ENCODE data around the gene RFX2. TPM values are rescaled to one million over a fixed set of nuclear protein-coding genes. Genes with fewer than 3 reads are reported as not detected.

Gene RFX2
- total RNA-seq, 1 donor from 2014 or later = 4.2 TPM

DNA sequence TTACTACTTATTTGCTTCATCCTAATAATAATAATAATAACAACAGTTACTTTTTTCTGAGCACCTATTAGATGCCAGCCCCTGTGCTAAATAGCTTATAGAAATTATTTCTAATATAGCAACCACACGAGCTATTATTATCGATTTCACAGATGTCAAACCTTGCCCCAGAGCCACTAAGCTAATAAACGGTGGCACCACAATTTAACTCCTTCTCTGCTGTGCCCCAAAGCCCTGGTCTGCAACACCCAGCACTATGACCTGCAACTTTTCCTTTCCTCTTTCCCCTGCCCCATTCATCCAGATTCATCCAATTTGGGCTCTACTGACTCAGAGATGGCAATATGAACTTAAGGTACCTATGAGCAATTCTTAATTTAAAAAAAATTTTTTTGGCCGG is 6.4 kb downstream of the RFX2 start:
- no peak for DNase-seq (ENCODE audit: low read depth)
- H3K4me3 ChIP-seq (ENCODE audit: low read depth, low read length) = no peak overlapping the region
- TF ChIP-seq, protein P1, sequence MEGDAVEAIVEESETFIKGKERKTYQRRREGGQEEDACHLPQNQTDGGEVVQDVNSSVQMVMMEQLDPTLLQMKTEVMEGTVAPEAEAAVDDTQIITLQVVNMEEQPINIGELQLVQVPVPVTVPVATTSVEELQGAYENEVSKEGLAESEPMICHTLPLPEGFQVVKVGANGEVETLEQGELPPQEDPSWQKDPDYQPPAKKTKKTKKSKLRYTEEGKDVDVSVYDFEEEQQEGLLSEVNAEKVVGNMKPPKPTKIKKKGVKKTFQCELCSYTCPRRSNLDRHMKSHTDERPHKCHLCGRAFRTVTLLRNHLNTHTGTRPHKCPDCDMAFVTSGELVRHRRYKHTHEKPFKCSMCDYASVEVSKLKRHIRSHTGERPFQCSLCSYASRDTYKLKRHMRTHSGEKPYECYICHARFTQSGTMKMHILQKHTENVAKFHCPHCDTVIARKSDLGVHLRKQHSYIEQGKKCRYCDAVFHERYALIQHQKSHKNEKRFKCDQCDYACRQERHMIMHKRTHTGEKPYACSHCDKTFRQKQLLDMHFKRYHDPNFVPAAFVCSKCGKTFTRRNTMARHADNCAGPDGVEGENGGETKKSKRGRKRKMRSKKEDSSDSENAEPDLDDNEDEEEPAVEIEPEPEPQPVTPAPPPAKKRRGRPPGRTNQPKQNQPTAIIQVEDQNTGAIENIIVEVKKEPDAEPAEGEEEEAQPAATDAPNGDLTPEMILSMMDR (conservative IDR thresholded peaks at IDR 0.05; ENCODE audit: low read depth, low read length) = no peak

DNA sequence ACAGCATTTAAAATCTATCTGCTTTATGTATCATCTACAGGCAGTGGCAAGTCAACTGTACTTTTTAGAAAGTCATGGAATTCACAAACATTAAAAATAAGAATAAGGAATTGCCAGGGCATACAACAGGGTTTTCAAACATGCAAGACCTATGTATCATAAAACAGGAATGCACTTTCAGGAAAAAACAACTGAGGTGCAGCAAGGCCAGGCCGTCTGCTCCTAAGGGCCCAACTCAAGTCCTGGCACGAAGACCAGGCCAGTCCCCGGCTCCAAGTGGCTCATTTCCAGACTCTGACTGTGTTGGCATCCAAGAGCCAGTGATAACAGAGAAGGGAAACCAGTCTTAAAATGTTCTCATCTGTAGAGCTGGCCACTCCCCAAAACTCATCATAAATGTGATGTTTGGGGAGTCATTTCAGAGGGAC is 7.1 kb downstream of the RFX2 start:
- TF ChIP-seq, protein P1 (conservative IDR thresholded peaks at IDR 0.05; ENCODE audit: low read depth, low read length) = no peak
- H3K4me3 ChIP-seq (ENCODE audit: low read depth, low read length) = no peak overlapping the region
- DNase-seq (ENCODE audit: low read depth) = no peak

DNA sequence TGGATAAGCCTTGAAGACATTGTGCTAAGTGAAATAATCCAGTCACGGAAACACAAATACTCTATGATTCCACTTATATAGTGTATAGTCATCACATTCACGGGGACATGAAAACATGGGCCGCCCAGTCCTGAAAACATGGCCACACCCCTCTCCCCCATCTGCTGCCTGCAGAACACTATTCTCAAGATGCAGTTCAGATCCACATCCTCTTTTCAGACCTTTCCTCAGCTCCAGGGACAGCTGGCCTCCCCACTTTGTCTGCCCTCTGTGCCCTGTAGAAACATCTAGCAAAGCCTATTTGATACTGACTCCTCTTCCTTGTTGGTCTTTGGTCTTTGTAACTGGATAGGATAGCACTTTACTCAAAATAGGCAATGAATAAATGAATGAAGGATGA is 8.3 kb downstream of the RFX2 start:
- H3K4me3 ChIP-seq (ENCODE audit: low read depth, low read length) = no peak overlapping the region
- no peak for DNase-seq (ENCODE audit: low read depth)
- TF ChIP-seq, protein P1 (conservative IDR thresholded peaks at IDR 0.05; ENCODE audit: low read depth, low read length) = no peak

DNA sequence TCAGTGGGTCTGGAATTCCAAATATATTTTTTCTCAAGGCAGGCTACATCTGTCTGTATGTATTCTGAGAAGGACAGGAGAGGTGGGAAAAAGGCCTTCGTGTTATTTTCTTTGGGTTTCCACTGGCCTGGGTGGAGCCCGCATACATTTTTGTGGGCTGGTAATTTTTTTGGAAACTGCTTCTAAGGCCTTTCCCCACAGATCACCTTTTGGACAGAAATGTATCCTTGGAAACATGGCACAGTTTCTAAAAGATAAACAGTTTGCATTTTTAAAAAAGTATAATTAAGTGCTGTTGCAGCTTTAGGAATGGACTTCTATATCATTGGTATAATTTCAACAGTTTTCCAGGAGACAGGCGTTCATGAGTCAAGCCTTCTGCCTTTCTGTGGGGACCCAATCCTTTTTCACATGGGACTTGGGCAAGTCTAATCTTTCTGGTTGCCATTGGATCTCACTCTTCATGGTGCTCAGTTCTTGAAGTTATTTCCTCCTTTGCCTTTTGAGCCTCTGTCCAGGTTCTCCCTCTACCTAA is 8.9 kb downstream of the RFX2 start:
- no peak for DNase-seq (ENCODE audit: low read depth)
- TF ChIP-seq, protein P1 (conservative IDR thresholded peaks at IDR 0.05; ENCODE audit: low read depth, low read length) = no peak
- no peak overlapping the region for H3K4me3 ChIP-seq (ENCODE audit: low read depth, low read length)

DNA sequence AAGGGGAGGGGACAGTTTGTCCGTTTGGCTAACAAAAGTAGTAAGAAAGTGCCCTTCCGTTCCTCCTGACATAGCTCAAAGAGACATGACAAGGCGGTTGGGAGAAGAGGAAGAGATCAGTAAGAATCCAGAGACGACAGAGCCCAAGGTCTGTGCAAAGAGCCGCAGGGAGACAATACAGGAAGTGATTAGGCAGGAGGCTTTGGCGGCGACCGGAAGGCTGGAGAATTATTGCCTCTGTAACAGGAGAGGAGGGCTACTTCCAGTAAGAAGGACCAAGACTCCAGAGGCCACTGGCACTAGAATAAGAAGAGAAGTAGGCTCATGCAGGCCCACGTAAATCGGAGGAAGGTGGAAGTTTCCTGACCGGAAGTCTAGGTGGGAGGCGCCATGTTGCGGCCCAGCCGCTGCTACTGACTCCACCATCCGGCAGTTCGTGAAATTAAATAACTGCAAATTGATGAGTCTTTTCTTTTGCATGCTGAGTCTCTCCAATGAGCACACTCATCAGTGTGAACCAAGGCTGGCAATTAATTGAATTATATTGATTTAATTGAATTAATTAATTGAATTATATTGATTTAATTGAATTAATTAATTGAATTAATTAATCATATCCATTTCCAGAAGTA is 9.9 kb downstream of the RFX2 start:
- DNase-seq (ENCODE audit: low read depth) = no peak
- TF ChIP-seq, protein P1 (conservative IDR thresholded peaks at IDR 0.05; ENCODE audit: low read depth, low read length) = no peak

DNA sequence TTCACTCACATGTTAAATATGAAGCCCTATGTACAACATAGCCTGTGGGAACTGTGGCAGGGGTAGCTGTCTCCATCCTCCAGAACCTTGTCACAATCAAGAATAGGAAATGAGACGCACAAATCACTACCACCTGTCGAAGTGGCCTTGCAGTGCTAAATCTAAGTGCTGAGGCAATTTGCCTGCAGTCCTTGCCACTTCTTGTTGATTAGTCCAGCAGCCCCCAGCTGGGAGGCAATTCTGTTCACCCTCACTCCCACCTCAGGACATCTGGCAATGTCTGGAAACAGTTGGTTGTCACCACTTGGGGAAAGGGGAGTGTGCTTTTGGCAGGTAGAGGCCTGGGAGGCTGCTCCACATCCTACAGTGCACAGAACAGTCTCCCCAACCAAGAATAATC is 10.7 kb downstream of the RFX2 start:
- no peak for DNase-seq (ENCODE audit: low read depth)
- no peak overlapping the region for H3K4me3 ChIP-seq (ENCODE audit: low read depth, low read length)
- TF ChIP-seq, protein P1 (conservative IDR thresholded peaks at IDR 0.05; ENCODE audit: low read depth, low read length) = no peak

More for the DNA sequence above, 9.9 kb downstream of the RFX2 start:
- H3K4me3 ChIP-seq (ENCODE audit: low read depth, low read length) = no peak overlapping the region

DNA sequence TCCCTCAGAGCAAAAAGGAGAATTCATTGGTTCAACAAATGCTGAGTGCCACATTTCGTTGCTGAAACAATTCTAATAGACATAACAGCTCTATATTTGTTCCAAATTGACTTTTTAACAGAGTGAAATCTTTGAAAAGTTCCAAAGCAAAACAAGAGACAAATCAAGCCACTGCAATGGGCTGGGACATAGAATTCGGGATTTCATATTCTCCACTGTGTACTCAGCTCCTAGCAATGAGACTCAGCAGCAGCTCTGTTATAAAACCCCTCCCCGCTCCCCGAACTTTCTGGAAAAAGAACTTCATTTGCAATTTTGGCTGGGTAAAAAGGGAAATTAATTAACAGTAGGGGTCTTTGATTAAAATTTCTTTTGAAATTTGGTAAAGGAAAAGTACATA is 11.3 kb downstream of the RFX2 start:
- no peak overlapping the region for H3K4me3 ChIP-seq (ENCODE audit: low read depth, low read length)
- no peak for DNase-seq (ENCODE audit: low read depth)
- TF ChIP-seq, protein P1 (conservative IDR thresholded peaks at IDR 0.05; ENCODE audit: low read depth, low read length) = no peak
